NCI-H748 (cell line): ENCODE measurements around the gene RAB40A.
"Not testable (repeated sequence)": the region's sequence is repeated elsewhere in the genome, so short reads cannot be mapped to it uniquely, and the experiment has no call there.

Experiments used
- DNase-seq: peaks from one replicate; lab custom pipeline; 2025; ENCODE audit not compliant: unreplicated experiment; lab: John Stamatoyannopoulos, UW

The RAB40A gene

GRCh38 chrX:103464774-103465117, 54.5 kb downstream of the RAB40A start:
- DNase-seq, result peak; percentile 60

- DNase-seq, result peak; percentile 31
Observed at GRCh38 chrX:103464072-103464773, 55.1 kb downstream of the RAB40A start.

DNA sequence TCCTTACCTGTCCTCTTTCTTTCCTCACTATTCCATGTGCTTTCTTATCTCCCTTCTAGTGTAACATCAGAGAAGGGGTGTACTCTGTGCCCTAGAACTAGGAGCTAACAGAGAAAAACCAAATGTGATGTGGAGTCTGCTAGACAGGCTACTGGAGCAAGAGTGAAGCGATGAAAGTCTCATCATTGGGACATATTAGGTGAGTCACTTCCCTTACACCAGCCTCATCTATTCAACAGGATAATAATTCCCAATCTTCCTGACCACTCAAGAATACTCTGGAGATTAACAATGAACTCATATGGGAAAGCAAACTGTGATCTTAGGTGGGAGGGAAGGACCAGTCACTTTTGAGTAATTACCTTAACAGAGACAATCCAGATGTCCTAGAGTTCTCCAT, 58.1 kb downstream of the RAB40A start:
- no peak for DNase-seq

DNA sequence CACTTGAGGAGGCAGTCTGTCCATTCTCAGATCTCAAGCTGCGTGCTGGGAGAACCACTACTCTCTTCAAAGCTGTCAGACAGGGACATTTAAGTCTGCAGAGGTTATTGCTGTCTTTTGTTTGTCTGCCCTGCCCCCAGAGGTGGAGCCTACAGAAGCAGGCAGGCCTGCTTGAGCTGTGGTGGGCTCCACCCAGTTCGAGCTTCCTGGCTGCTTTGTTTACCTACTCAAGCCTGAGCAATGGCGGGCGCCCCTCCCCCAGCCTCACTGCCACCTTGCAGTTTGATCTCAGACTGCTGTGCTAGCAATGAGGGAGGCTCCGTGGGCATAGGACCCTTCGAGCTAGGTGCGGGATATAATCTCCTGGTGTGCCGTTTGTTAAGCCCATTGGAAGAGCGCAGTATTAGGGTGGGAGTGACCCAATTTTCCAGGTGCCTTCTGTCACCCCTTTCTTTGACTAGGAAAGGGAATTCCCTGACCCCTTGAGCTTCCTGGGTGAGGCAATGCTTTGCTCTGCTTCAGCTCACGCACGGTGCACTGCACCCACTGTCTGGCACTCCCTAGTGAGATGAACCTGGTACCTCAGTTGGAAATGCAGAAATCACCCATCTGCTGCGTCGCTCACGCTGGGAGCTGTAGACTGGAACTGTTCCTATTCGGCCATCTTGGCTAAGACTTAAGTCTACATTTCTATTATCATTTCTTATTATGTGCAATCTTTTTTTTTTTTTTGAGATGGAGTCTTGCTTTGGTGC, 59.1 kb downstream of the RAB40A start:
- DNase-seq, result not testable (repeated sequence)

GRCh38 chrX:103453655-103454054, 65.6 kb downstream of the RAB40A start:
- peak; percentile 54 for DNase-seq
